HG03139 (cell line): Measurements from ENCODE around the gene TBCK.

Source experiments
- ATAC-seq: cut with Tn5 transposase; IDR thresholded peaks from one replicate; pipeline ENCODE4 v1.9.1; 2021; ENCODE audit not compliant: unreplicated experiment

The TBCK gene

GRCh38 chr4:105998171-105999063, 317.6 kb downstream of the TBCK start:
- no peak for ATAC-seq

GRCh38 chr4:105996845-105997244, 319.2 kb downstream of the TBCK start:
- ATAC-seq, result no peak

GRCh38 chr4:105994841-105995501, 321.0 kb downstream of the TBCK start:
- no peak for ATAC-seq

- no peak for ATAC-seq
Measured at GRCh38 chr4:105994061-105994460, 321.9 kb downstream of the TBCK start.

GRCh38 chr4:105992641-105993305, 323.2 kb downstream of the TBCK start:
- ATAC-seq, result no peak

GRCh38 chr4:105991726-105992125, 324.3 kb downstream of the TBCK start:
- ATAC-seq, result no peak
